Panc1 (cell line): ENCODE results near the gene WDR86.

Experiments
- CTCF ChIP-seq: fragments of 450-650 bp; IDR thresholded peaks from 2 replicates; pipeline ENCODE4 v1.5.1; 2017; ENCODE audit warnings: mild to moderate bottlenecking
- POLR2AphosphoS5 ChIP-seq: IDR thresholded peaks from 2 replicates; pipeline ENCODE4 v1.6.1; 2012; ENCODE audit warnings: mild to moderate bottlenecking, low read depth, low read length, moderate library complexity
- REST ChIP-seq, 2 experiments: IDR thresholded peaks; 2 replicates each; pipeline ENCODE4 v1.6.1; 2011 to 2012; ENCODE audit warnings: low read depth in 2 of 2, control low read depth in 1 of 2, low read length in 1 of 2, mild to moderate bottlenecking in 1 of 2, moderate library complexity in 1 of 2; ENCODE audit not compliant: insufficient read depth in 1 of 2
- SIN3A ChIP-seq: IDR thresholded peaks from 2 replicates; pipeline ENCODE4 v1.6.1; 2012; ENCODE audit warnings: low read depth, mild to moderate bottlenecking, low read length, moderate library complexity, borderline replicate concordance; ENCODE audit not compliant: insufficient read depth
- TCF7L2 ChIP-seq: IDR thresholded peaks from 2 replicates; pipeline ENCODE4 v1.6.1; 2011; ENCODE audit warnings: mild to moderate bottlenecking, low read depth, low read length, inconsistent platforms

- no peak for TF ChIP-seq CTCF
- no peak for TF ChIP-seq POLR2AphosphoS5
- TF ChIP-seq TCF7L2: peak; percentile 18; the same call in 1 of the 2 replicates
- TF ChIP-seq SIN3A: no peak
- TF ChIP-seq REST (IDR thresholded peaks at IDR 0.05; ENCODE audit: insufficient read depth in 1 of 2, low read depth in 2 of 2, low read length in 1 of 2): no peak
Observed at GRCh38 chr7:151400626-151401315, 9.1 kb downstream of the WDR86 start.
